Lower leg skin (tissue), 3 donors: ENCODE results near the gene WDFY2.

ENCODE experiments used
- POLR2A ChIP-seq, 2 donors: fragments of 450-650 bp; IDR thresholded peaks; one replicate each; pipeline ENCODE4 v1.6.1; 2016 to 2017; ENCODE audit warnings: antibody characterized with exemption in 2 of 2, mild to moderate bottlenecking in 1 of 2, moderate library complexity in 1 of 2
- TF ChIP-seq, protein P1 (sequence below), 3 donors: fragments of 450-650 bp; IDR thresholded peaks; one replicate each; pipeline ENCODE4 v1.5.1; 2016; ENCODE audit warnings: antibody characterized with exemption in 3 of 3, mild to moderate bottlenecking in 3 of 3, moderate library complexity in 2 of 3

DNA sequence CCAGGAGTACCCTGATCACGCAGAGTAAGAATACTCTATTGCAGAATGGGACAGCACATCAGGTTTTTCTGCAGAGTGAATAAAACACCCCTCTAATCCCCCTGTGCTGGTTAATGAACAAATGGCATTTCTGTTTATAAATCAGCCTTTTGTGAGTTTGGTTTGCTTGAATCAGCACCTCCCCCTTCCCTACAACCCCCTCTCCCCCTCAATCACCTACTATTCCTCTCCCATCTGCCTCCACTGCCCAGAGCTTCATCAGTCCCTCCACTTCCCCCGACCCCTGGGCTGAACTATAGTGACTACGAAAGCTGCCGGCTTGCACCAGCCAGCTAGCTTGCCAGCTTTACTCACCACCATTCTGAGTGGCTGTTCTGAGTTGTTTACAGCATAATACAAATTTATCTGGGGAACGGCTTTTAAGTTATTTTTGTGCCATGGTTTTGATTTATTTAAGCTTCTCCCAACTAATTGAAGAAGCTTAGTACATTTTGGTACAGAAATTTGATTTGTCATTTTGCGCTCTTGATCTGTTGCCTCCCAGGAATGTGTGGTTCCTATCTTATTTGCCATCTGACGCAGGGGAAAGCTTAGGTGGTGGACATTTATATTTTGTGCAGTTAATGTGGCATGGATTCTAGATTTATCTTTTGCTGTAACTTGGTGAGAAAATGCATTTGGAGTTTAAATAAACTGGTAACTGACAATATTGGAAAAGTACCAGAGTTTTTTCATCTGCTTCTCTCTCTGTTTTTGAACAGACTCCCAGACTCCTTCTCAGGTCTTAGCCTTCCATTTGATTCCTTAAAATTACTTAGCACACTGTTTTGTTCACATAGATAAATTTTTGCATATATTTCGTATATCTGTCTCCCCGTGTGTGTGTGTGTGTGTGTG lies 41.7 kb upstream of the WDFY2 start:
- TF ChIP-seq, protein P1, sequence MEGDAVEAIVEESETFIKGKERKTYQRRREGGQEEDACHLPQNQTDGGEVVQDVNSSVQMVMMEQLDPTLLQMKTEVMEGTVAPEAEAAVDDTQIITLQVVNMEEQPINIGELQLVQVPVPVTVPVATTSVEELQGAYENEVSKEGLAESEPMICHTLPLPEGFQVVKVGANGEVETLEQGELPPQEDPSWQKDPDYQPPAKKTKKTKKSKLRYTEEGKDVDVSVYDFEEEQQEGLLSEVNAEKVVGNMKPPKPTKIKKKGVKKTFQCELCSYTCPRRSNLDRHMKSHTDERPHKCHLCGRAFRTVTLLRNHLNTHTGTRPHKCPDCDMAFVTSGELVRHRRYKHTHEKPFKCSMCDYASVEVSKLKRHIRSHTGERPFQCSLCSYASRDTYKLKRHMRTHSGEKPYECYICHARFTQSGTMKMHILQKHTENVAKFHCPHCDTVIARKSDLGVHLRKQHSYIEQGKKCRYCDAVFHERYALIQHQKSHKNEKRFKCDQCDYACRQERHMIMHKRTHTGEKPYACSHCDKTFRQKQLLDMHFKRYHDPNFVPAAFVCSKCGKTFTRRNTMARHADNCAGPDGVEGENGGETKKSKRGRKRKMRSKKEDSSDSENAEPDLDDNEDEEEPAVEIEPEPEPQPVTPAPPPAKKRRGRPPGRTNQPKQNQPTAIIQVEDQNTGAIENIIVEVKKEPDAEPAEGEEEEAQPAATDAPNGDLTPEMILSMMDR (IDR thresholded peaks at IDR 0.05) = no peak
- no peak for TF ChIP-seq POLR2A (IDR thresholded peaks at IDR 0.05)
